HL-60 (cell line): ENCODE results near the gene SORCS2.

Source experiments
- CTCF ChIP-seq: IDR thresholded peaks from one replicate; pipeline ENCODE4 v1.5.1; 2011; ENCODE audit warnings: low read length, control low read depth, inconsistent platforms; ENCODE audit not compliant: insufficient read depth
- REST ChIP-seq: IDR thresholded peaks from 2 replicates; pipeline ENCODE4 v1.6.1; 2012; ENCODE audit warnings: low read depth; ENCODE audit not compliant: insufficient replicate concordance
- SPI1 ChIP-seq: IDR thresholded peaks from 2 replicates; pipeline ENCODE4 v1.6.1; 2012; ENCODE audit warnings: low read depth, mild to moderate bottlenecking, borderline replicate concordance

- no peak for TF ChIP-seq CTCF
- no peak for TF ChIP-seq REST
- TF ChIP-seq SPI1: no peak
These were observed 176.0 kb downstream of the SORCS2 start for GRCh38 chr4:7368296-7368695.
